AG04450 (cell line): ENCODE data around the gene SLC25A13. TPM values are rescaled to one million over a fixed set of nuclear protein-coding genes. Genes with fewer than 3 reads are reported as not detected.
A peak's percentile ranks its signal among the peaks of the same experiment; 100 is the strongest.

Experiments
- CTCF ChIA-PET: fragments of 300-600, 350-600 bp; formaldehyde crosslinking; extraction: SDS; loops from one replicate; lab custom pipeline; 2022; ENCODE audit warnings: antibody characterized with exemption, inconsistent platforms; lab: Charles Lee
- POLR2A ChIA-PET: fragments of 350-600 bp; formaldehyde crosslinking; extraction: SDS; loops from one replicate; lab custom pipeline; 2021; ENCODE audit warnings: antibody characterized with exemption, inconsistent platforms; lab: Yijun Ruan, JAX
- DNase-seq: peaks from one replicate; pipeline ENCODE4 v3.0.0-alpha.2; 2011; ENCODE audit warnings: low read depth, low spot score
- H3K27ac ChIP-seq: one replicate; pipeline ENCODE4 v1.5.1; 2012; ENCODE audit warnings: low read depth, low read length, control low read depth
- H3K27me3 ChIP-seq: one replicate; pipeline ENCODE4 v1.6.0; 2012; ENCODE audit warnings: low read length; ENCODE audit not compliant: control insufficient read depth, insufficient read depth
- H3K4me3 ChIP-seq: 2 replicates; pipeline ENCODE4 v1.5.1; 2011; ENCODE audit warnings: mild to moderate bottlenecking, low read depth, low read length, control low read depth
- H3K9me3 ChIP-seq: 2 replicates; pipeline ENCODE4 v1.5.1; 2012; ENCODE audit warnings: low read length; ENCODE audit not compliant: control insufficient read depth, insufficient read depth
- CTCF ChIP-seq: IDR thresholded peaks from 2 replicates; pipeline ENCODE4 v1.5.1; 2011; ENCODE audit warnings: low read depth, low read length, control low read depth, inconsistent platforms
- polyA plus RNA-seq: library from polyadenylated mRNA; depleted of rRNA; stranded (reverse); fragments of >200 nt; gene quantifications from 2 replicates; pipeline ENCODE4 v1.2.3, GENCODE V29; 2011

SLC25A13 gene
- polyA plus RNA-seq, 1 experiment, result 17.3 TPM

- no peak overlapping the region for H3K4me3 ChIP-seq
- ChIA-PET POLR2A (interaction anchor here (0.7 kb wide), 1 partner anchor 948 kb away, joined by 3 read pairs; no protein-coding TSS in a partner anchor), CTCF (interaction anchor here (0.5 kb wide), 1 partner anchor 158 kb away, joined by 3 read pairs; no protein-coding TSS in a partner anchor)
- no peaks in the 10 kb centered on the region for H3K27me3 ChIP-seq
- no peak overlapping the region for H3K27ac ChIP-seq
- no peak for DNase-seq
- peaks cover 10% of the 10 kb centered on the region for H3K9me3 ChIP-seq
- TF ChIP-seq CTCF, result no peak
Observed at GRCh38 chr7:96225251-96225650, 96.6 kb downstream of the SLC25A13 start.

DNA sequence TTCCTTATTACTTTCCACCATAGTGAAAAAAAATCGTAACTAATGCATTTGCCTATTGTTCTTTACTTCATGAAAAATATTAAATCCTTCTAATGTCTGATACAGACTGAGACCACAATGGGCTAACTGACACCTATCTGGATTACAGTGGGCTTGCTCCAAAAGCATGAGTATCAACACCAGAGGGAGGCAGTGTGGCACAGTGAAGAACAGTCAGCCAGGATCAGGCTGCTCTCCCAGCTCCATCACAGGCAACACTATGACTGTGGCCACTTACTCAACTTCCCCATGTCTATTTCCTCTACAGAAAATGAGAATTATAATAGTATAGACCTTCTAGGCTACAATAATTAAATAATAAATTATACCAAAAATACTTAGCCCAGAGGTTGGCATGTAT lies 97.2 kb downstream of the SLC25A13 start:
- 0 out of 2 replicates have a peak, but pooled peaks have one; percentile 22 for TF ChIP-seq CTCF
- H3K27ac ChIP-seq, result no peak overlapping the region
- DNase-seq, result no peak
- ChIA-PET POLR2A (no interaction called here), CTCF (interaction anchor here (0.5 kb wide), 1 partner anchor 159 kb away, joined by 3 read pairs; no protein-coding TSS in a partner anchor)
- no peaks in the 10 kb centered on the region for H3K27me3 ChIP-seq
- peaks cover 10% of the 10 kb centered on the region for H3K9me3 ChIP-seq
- H3K4me3 ChIP-seq, result no peak overlapping the region

GRCh38 chr7:96224073-96224472 lies 97.8 kb downstream of the SLC25A13 start:
- Histone ChIP-seq H3K4me3 (no peak overlapping the region), H3K9me3 (peaks cover 8% of the 10 kb centered on the region; the same call in 1 of the 2 replicates), H3K27ac (no peak overlapping the region), H3K27me3 (no peaks in the 10 kb centered on the region)
- DNase-seq, result no peak
- no peak for TF ChIP-seq CTCF
- ChIA-PET CTCF (no interaction called here), POLR2A (no interaction called here)

GRCh38 chr7:96221888-96222287 lies 100.0 kb downstream of the SLC25A13 start:
- ChIA-PET CTCF (no interaction called here), POLR2A (no interaction called here)
- no peak for DNase-seq
- H3K27ac ChIP-seq, result no peak overlapping the region
- no peaks in the 10 kb centered on the region for H3K27me3 ChIP-seq
- no peak overlapping the region for H3K4me3 ChIP-seq
- H3K9me3 ChIP-seq, result no peaks in the 10 kb centered on the region
- no peak for TF ChIP-seq CTCF

GRCh38 chr7:96219378-96220130 lies 102.3 kb downstream of the SLC25A13 start:
- Histone ChIP-seq H3K27me3 (no peaks in the 10 kb centered on the region), H3K9me3 (no peaks in the 10 kb centered on the region), H3K27ac (no peak overlapping the region), H3K4me3 (no peak overlapping the region)
- ChIA-PET POLR2A (no interaction called here), CTCF (no interaction called here)
- DNase-seq, result no peak
- no peak for TF ChIP-seq CTCF
